Activated CD4-positive, CD25-positive, alpha-beta regulatory T cell (primary cell): ENCODE measurements around the gene ZNF500.
"Not testable (repeated sequence)": the region's sequence is repeated elsewhere in the genome, so short reads cannot be mapped to it uniquely, and the experiment has no call there.

Experiments used
- DNase-seq, 4 experiments: peaks; one replicate each; lab custom pipeline; 2025; lab: John Stamatoyannopoulos, UW

The ZNF500 gene

GRCh38 chr16:4796982-4797804 is 30.2 kb upstream of the ZNF500 start:
- no peak for DNase-seq

GRCh38 chr16:4795828-4796572 is 29.0 kb upstream of the ZNF500 start:
- DNase-seq, result no peak

GRCh38 chr16:4795181-4795827 is 28.3 kb upstream of the ZNF500 start, which contains the start of gene SMIM22:
Gene SMIM22 (plus strand): TSS chr16:4795369. CDS start chr16:4795735, 366 bp downstream.
- no peak for DNase-seq

GRCh38 chr16:4792951-4793513 is 26.1 kb upstream of the ZNF500 start:
- DNase-seq, result no peak

GRCh38 chr16:4790871-4791270 is 23.9 kb upstream of the ZNF500 start:
- DNase-seq, result no peak

GRCh38 chr16:4790261-4790660 is 23.3 kb upstream of the ZNF500 start:
- no peak for DNase-seq

- DNase-seq, result no peak
Observed at GRCh38 chr16:4788910-4789309, 21.9 kb upstream of the ZNF500 start.

GRCh38 chr16:4788489-4788889 is 21.5 kb upstream of the ZNF500 start:
- DNase-seq, result no peak

- no peak for DNase-seq
Observed at GRCh38 chr16:4787627-4788482, 20.9 kb upstream of the ZNF500 start, which contains the start of gene SEPTIN12. Gene SEPTIN12 (minus strand): TSS chr16:4788345. CDS start chr16:4787645, 700 bp downstream.

- DNase-seq, result no peak
Observed at GRCh38 chr16:4787068-4787467, 20.1 kb upstream of the ZNF500 start.

- no peak for DNase-seq
Observed at GRCh38 chr16:4785758-4786433, 18.9 kb upstream of the ZNF500 start.

- DNase-seq, result not testable (repeated sequence)
Observed at GRCh38 chr16:4784444-4784987, 17.6 kb upstream of the ZNF500 start.

GRCh38 chr16:4783951-4784336 is 17.0 kb upstream of the ZNF500 start:
- no peak for DNase-seq

GRCh38 chr16:4783251-4783950 is 16.4 kb upstream of the ZNF500 start:
- DNase-seq, result no peak

GRCh38 chr16:4780235-4780634 is 13.3 kb upstream of the ZNF500 start:
- no peak for DNase-seq

- DNase-seq, result no peak
Observed at GRCh38 chr16:4778050-4778392, 11.1 kb upstream of the ZNF500 start.

- no peak for DNase-seq
Observed at GRCh38 chr16:4777339-4778049, 10.5 kb upstream of the ZNF500 start.

- no peak for DNase-seq
Observed at GRCh38 chr16:4776141-4776705, 9.3 kb upstream of the ZNF500 start.

GRCh38 chr16:4775005-4775404 is 8.0 kb upstream of the ZNF500 start:
- no peak for DNase-seq
